Nephron (organoid): ENCODE data around the gene GCK.

ENCODE experiments used
- H3K27ac Mint-ChIP-seq, 3 experiments: 2 replicates each; pipeline ENCODE4 v1.8.0; 2020; ENCODE audit warnings: mixed read lengths in 3 of 3, mild to moderate bottlenecking in 2 of 3, moderate library complexity in 1 of 3
- H3K27me3 Mint-ChIP-seq: 2 replicates; pipeline ENCODE4 v1.8.0; 2021; ENCODE audit warnings: low read depth, mild to moderate bottlenecking, moderate library complexity, mixed read lengths
- H3K36me3 Mint-ChIP-seq: 2 replicates; pipeline ENCODE4 v1.8.0; 2020; ENCODE audit warnings: low read depth, mixed read lengths
- H3K4me1 Mint-ChIP-seq: 2 replicates; pipeline ENCODE4 v1.8.0; 2020; ENCODE audit warnings: mixed read lengths
- H3K4me3 Mint-ChIP-seq, 3 experiments: 2 replicates each; pipeline ENCODE4 v1.8.0; 2020; ENCODE audit warnings: mild to moderate bottlenecking in 3 of 3, mixed read lengths in 3 of 3, moderate library complexity in 2 of 3
- H3K9me3 Mint-ChIP-seq: 2 replicates; pipeline ENCODE4 v1.8.0; 2020; ENCODE audit warnings: mixed read lengths
- CTCF ChIP-seq, 3 experiments: fragments of 200-600 bp; sonication (generic); IDR thresholded peaks; one replicate each; pipeline ENCODE4 v1.5.0; 2021; ENCODE audit warnings: antibody characterized with exemption in 3 of 3; ENCODE audit not compliant: unreplicated experiment in 3 of 3

GCK gene

GRCh38 chr7:44113764-44114354 lies 75.4 kb downstream of the GCK start:
- Mint-ChIP-seq H3K4me1 (peaks cover 13% of the 10 kb centered on the region), H3K4me3 (no peak overlapping the region), H3K36me3 (peaks cover 39% of the 10 kb centered on the region), H3K9me3 (no peaks in the 10 kb centered on the region), H3K27ac (no peak overlapping the region), H3K27me3 (no peaks in the 10 kb centered on the region)
- TF ChIP-seq CTCF (IDR thresholded peaks at IDR 0.05; ENCODE audit: unreplicated experiment in 3 of 3), result no peak

GRCh38 chr7:44112997-44113763 lies 76.1 kb downstream of the GCK start:
- H3K27ac Mint-ChIP-seq, result no peak overlapping the region
- H3K4me1 Mint-ChIP-seq, result peaks cover 13% of the 10 kb centered on the region
- no peak overlapping the region for H3K4me3 Mint-ChIP-seq
- H3K9me3 Mint-ChIP-seq, result no peaks in the 10 kb centered on the region
- peaks cover 35% of the 10 kb centered on the region for H3K36me3 Mint-ChIP-seq
- TF ChIP-seq CTCF (IDR thresholded peaks at IDR 0.05; ENCODE audit: unreplicated experiment in 3 of 3), result no peak
- no peaks in the 10 kb centered on the region for H3K27me3 Mint-ChIP-seq

GRCh38 chr7:44112231-44112996 lies 76.8 kb downstream of the GCK start:
- Mint-ChIP-seq H3K27ac (no peak overlapping the region), H3K4me1 (peaks cover 13% of the 10 kb centered on the region), H3K9me3 (no peaks in the 10 kb centered on the region), H3K36me3 (peaks cover 28% of the 10 kb centered on the region), H3K27me3 (no peaks in the 10 kb centered on the region), H3K4me3 (no peak overlapping the region)
- no peak for TF ChIP-seq CTCF (IDR thresholded peaks at IDR 0.05; ENCODE audit: unreplicated experiment in 3 of 3)

GRCh38 chr7:44111761-44112160 lies 77.5 kb downstream of the GCK start:
- Mint-ChIP-seq H3K27me3 (no peaks in the 10 kb centered on the region), H3K9me3 (no peaks in the 10 kb centered on the region), H3K36me3 (peaks cover 24% of the 10 kb centered on the region), H3K4me3 (no peak overlapping the region), H3K27ac (no peak overlapping the region), H3K4me1 (peaks cover 13% of the 10 kb centered on the region)
- TF ChIP-seq CTCF (IDR thresholded peaks at IDR 0.05; ENCODE audit: unreplicated experiment in 3 of 3), result no peak

- Mint-ChIP-seq H3K9me3 (no peaks in the 10 kb centered on the region), H3K36me3 (peaks cover 24% of the 10 kb centered on the region), H3K27me3 (no peaks in the 10 kb centered on the region), H3K27ac (no peak overlapping the region), H3K4me3 (no peak overlapping the region), H3K4me1 (peaks cover 14% of the 10 kb centered on the region)
- no peak for TF ChIP-seq CTCF (IDR thresholded peaks at IDR 0.05; ENCODE audit: unreplicated experiment in 3 of 3)
These were observed 78.3 kb downstream of the GCK start for GRCh38 chr7:44110719-44111635.
